Ovary (tissue), 3 donors: ENCODE measurements around the gene SWI5.

Experiments used
- POLR2A ChIP-seq: fragments of 450-650 bp; IDR thresholded peaks from one replicate; pipeline ENCODE4 v1.6.1; 2017; ENCODE audit warnings: antibody characterized with exemption, mild to moderate bottlenecking, moderate library complexity
- TF ChIP-seq, protein P1 (sequence below), 3 donors: fragments of 450-650 bp in 2 of 3; fragments of 200-600 bp in 1 of 3; IDR thresholded peaks; one replicate each; pipeline versions ENCODE4 v1.5.1 to v1.8.0; 2016 to 2022; ENCODE audit warnings: antibody characterized with exemption in 3 of 3, mild to moderate bottlenecking in 1 of 3
- donor health status: DM: no; HTN: no; CAD: no.

DNA sequence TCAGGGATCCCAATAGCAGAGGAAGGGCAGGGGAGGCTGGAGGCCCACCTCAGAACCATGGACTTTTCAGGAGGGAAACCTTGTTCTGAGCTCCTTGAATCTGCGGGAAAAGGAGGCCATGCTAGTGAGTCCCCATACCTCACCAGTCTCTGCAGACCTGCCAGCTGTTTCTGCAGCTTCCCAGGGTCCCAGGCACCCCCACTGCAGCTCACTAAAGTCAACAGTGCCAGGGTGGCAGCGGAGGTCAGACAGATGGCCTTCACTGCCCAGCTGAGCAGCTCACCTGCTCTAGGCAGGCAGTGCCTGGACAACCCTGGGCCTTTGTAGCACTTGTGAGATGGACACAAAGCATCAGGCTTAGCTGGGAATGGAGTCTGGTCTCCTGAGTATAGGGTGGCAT, 59.8 kb downstream of the SWI5 start:
- TF ChIP-seq, protein P1, sequence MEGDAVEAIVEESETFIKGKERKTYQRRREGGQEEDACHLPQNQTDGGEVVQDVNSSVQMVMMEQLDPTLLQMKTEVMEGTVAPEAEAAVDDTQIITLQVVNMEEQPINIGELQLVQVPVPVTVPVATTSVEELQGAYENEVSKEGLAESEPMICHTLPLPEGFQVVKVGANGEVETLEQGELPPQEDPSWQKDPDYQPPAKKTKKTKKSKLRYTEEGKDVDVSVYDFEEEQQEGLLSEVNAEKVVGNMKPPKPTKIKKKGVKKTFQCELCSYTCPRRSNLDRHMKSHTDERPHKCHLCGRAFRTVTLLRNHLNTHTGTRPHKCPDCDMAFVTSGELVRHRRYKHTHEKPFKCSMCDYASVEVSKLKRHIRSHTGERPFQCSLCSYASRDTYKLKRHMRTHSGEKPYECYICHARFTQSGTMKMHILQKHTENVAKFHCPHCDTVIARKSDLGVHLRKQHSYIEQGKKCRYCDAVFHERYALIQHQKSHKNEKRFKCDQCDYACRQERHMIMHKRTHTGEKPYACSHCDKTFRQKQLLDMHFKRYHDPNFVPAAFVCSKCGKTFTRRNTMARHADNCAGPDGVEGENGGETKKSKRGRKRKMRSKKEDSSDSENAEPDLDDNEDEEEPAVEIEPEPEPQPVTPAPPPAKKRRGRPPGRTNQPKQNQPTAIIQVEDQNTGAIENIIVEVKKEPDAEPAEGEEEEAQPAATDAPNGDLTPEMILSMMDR (IDR thresholded peaks at IDR 0.05): no peak
- no peak for TF ChIP-seq POLR2A
